CD4-positive, CD25-positive, alpha-beta regulatory T cell (primary cell): ENCODE measurements around the gene ZNF805. TPM values are rescaled to one million over a fixed set of nuclear protein-coding genes. Genes with fewer than 3 reads are reported as not detected.

ENCODE experiments used
- ATAC-seq, 2 donors: fragments of 150-1000 bp; cut with Tn5 transposase; one replicate each; pipeline ENCODE4 v1.10.0; 2021; ENCODE audit warnings: low read depth in 2 of 2, moderate number of reproducible peaks in 2 of 2, moderate library complexity in 1 of 2
- DNase-seq, 3 donors: peaks; one replicate each; pipeline versions ENCODE4 v3.0.0 to v3.0.0-alpha.2; 2012 to 2022; ENCODE audit warnings: mixed read lengths in 1 of 3
- H3K27ac ChIP-seq: one replicate; pipeline ENCODE4 v1.7.0; 2013; ENCODE audit warnings: mild to moderate bottlenecking, low read length; ENCODE audit not compliant: insufficient read depth, poor library complexity, severe bottlenecking
- H3K27me3 ChIP-seq: one replicate; pipeline ENCODE4 v1.7.0; 2013; ENCODE audit warnings: low read length; ENCODE audit not compliant: control insufficient read depth, insufficient read depth
- H3K36me3 ChIP-seq: one replicate; pipeline ENCODE4 v1.7.0; 2013; ENCODE audit warnings: mild to moderate bottlenecking, low read length, moderate library complexity; ENCODE audit not compliant: control insufficient read depth, insufficient read depth
- H3K4me1 ChIP-seq: 2 replicates; pipeline ENCODE4 v1.7.0; 2013; ENCODE audit warnings: mild to moderate bottlenecking, low read length; ENCODE audit not compliant: insufficient read depth, control insufficient read depth, poor library complexity, severe bottlenecking
- H3K4me3 ChIP-seq: one replicate; pipeline ENCODE4 v1.7.0; 2013; ENCODE audit warnings: low read depth, mild to moderate bottlenecking, low read length, moderate library complexity
- H3K9me3 ChIP-seq, 2 experiments: 1 replicate in 1 of 2; 2 replicates in 1 of 2; pipeline ENCODE4 v1.7.0; 2013; ENCODE audit warnings: low read length in 2 of 2, mild to moderate bottlenecking in 1 of 2, moderate library complexity in 1 of 2; ENCODE audit not compliant: control insufficient read depth in 2 of 2
- H3K27ac Mint-ChIP-seq, 3 donors: one replicate each; pipeline ENCODE4 v1.8.0; 2020 to 2022; ENCODE audit warnings: mild to moderate bottlenecking in 3 of 3, mixed read lengths in 3 of 3, moderate library complexity in 2 of 3
- H3K27me3 Mint-ChIP-seq: one replicate; pipeline ENCODE4 v1.8.0; 2022; ENCODE audit warnings: mild to moderate bottlenecking, mixed read lengths
- H3K36me3 Mint-ChIP-seq: one replicate; pipeline ENCODE4 v1.8.0; 2020; ENCODE audit warnings: mixed read lengths
- H3K4me1 Mint-ChIP-seq, 4 donors: one replicate each; pipeline ENCODE4 v1.8.0; 2020 to 2022; ENCODE audit warnings: mixed read lengths in 4 of 4, mild to moderate bottlenecking in 1 of 4
- H3K4me3 Mint-ChIP-seq, 4 donors: one replicate each; pipeline ENCODE4 v1.8.0; 2020 to 2022; ENCODE audit warnings: mild to moderate bottlenecking in 4 of 4, mixed read lengths in 4 of 4, moderate library complexity in 3 of 4
- H3K9me3 Mint-ChIP-seq, 7 donors: one replicate each; pipeline ENCODE4 v1.8.0; 2020 to 2022; ENCODE audit warnings: mixed read lengths in 7 of 7, mild to moderate bottlenecking in 3 of 7, moderate library complexity in 2 of 7
- polyA plus RNA-seq, 4 donors: library from polyadenylated mRNA; unstranded; fragments of 300-500 nt; fragmentation: Illumina TruSeq; gene quantifications; one replicate each; pipeline ENCODE4 v1.2.3, GENCODE V29; 2021
- total RNA-seq: library from RNA; stranded (reverse); gene quantifications from one replicate; pipeline ENCODE4 v1.2.3, GENCODE V29; 2022

Gene ZNF805
- total and polyA plus RNA-seq, 5 donors from 2014 or later, result 1.9 to 30.7 (median 4.5) TPM

- Mint-ChIP-seq H3K27ac (no peak overlapping the region), H3K36me3 (peaks cover 28% of the 10 kb centered on the region), H3K4me1 (peaks cover 6 to 45% (median 28%) of the 10 kb centered on the region in 4 donors), H3K4me3 (no peak overlapping the region), H3K27me3 (no peaks in the 10 kb centered on the region), H3K9me3 (peaks cover 0 to 6% (median 2%) of the 10 kb centered on the region in 7 donors)
- Histone ChIP-seq H3K27ac (peak overlapping the region; percentile 100), H3K4me1 (peaks cover 30% of the 10 kb centered on the region), H3K36me3 (peaks cover 23% of the 10 kb centered on the region), H3K9me3 (no peaks in the 10 kb centered on the region), H3K27me3 (no peaks in the 10 kb centered on the region), H3K4me3 (peak overlapping the region; percentile 94)
- no peak for ATAC-seq
- DNase-seq, result peak in 2 of 3 donors; percentile 27 to 46
These were observed 40.5 kb downstream of the ZNF805 start for GRCh38 chr19:57280962-57281400.

- Histone ChIP-seq H3K4me1 (peaks cover 30% of the 10 kb centered on the region), H3K9me3 (peaks cover 5 to 7% of the 10 kb centered on the region in 2 experiments), H3K27ac (peak overlapping the region; percentile 100), H3K4me3 (peak overlapping the region; percentile 27), H3K36me3 (peaks cover 33% of the 10 kb centered on the region), H3K27me3 (no peaks in the 10 kb centered on the region)
- Mint-ChIP-seq H3K36me3 (peaks cover 37% of the 10 kb centered on the region), H3K27ac (peak overlapping the region in 2 of 3 donors; percentile 74 to 86), H3K4me3 (no peak overlapping the region), H3K9me3 (peaks cover 0 to 15% (median 6%) of the 10 kb centered on the region in 7 donors), H3K4me1 (peaks cover 10 to 51% (median 30%) of the 10 kb centered on the region in 4 donors), H3K27me3 (no peaks in the 10 kb centered on the region)
- DNase-seq (no peak), ATAC-seq (no peak)
These were observed 41.7 kb downstream of the ZNF805 start for GRCh38 chr19:57282011-57282643.

- Histone ChIP-seq H3K9me3 (peaks cover 55 to 64% of the 10 kb centered on the region in 2 experiments), H3K4me1 (peaks cover 2% of the 10 kb centered on the region), H3K36me3 (peaks cover 96% of the 10 kb centered on the region), H3K27ac (no peak overlapping the region), H3K27me3 (no peaks in the 10 kb centered on the region), H3K4me3 (no peak overlapping the region)
- no peak for ATAC-seq
- no peaks in the 10 kb centered on the region for H3K27me3 Mint-ChIP-seq
- no peak overlapping the region for H3K27ac Mint-ChIP-seq
- no peak for DNase-seq
- H3K4me3 Mint-ChIP-seq, result peak overlapping the region in 1 of 4 donors; percentile 4
- peaks cover 0 to 58% (median 31%) of the 10 kb centered on the region in 7 donors for H3K9me3 Mint-ChIP-seq
- peaks cover 6 to 27% (median 15%) of the 10 kb centered on the region in 4 donors for H3K4me1 Mint-ChIP-seq
- H3K36me3 Mint-ChIP-seq, result peaks cover 78% of the 10 kb centered on the region
These were observed 47.9 kb downstream of the ZNF805 start for GRCh38 chr19:57288373-57288772.

GRCh38 chr19:57290970-57291369, 50.5 kb downstream of the ZNF805 start:
- peaks cover 0 to 9% (median 8%) of the 10 kb centered on the region in 4 donors for H3K4me1 Mint-ChIP-seq
- Histone ChIP-seq H3K4me1 (no peaks in the 10 kb centered on the region), H3K27me3 (no peaks in the 10 kb centered on the region), H3K27ac (no peak overlapping the region), H3K4me3 (peak overlapping the region; percentile 13), H3K36me3 (peaks cover 94% of the 10 kb centered on the region), H3K9me3 (peaks cover 73 to 87% of the 10 kb centered on the region in 2 experiments)
- DNase-seq (no peak), ATAC-seq (no peak)
- H3K4me3 Mint-ChIP-seq, result no peak overlapping the region
- peaks cover 4 to 82% (median 53%) of the 10 kb centered on the region in 7 donors for H3K9me3 Mint-ChIP-seq
- peaks cover 88% of the 10 kb centered on the region for H3K36me3 Mint-ChIP-seq
- no peaks in the 10 kb centered on the region for H3K27me3 Mint-ChIP-seq
- no peak overlapping the region for H3K27ac Mint-ChIP-seq

- peaks cover under 1 to 7% (median 5%) of the 10 kb centered on the region in 4 donors for H3K4me1 Mint-ChIP-seq
- H3K4me3 Mint-ChIP-seq, result no peak overlapping the region
- H3K4me3 ChIP-seq, result no peak overlapping the region
- no peaks in the 10 kb centered on the region for H3K27me3 Mint-ChIP-seq
- peaks cover 66 to 80% of the 10 kb centered on the region in 2 experiments for H3K9me3 ChIP-seq
- DNase-seq (no peak), ATAC-seq (no peak)
- peaks cover 7 to 84% (median 54%) of the 10 kb centered on the region in 7 donors for H3K9me3 Mint-ChIP-seq
- H3K27ac ChIP-seq, result no peak overlapping the region
- H3K36me3 ChIP-seq, result peaks cover 87% of the 10 kb centered on the region
- no peaks in the 10 kb centered on the region for H3K27me3 ChIP-seq
- no peak overlapping the region for H3K27ac Mint-ChIP-seq
- no peaks in the 10 kb centered on the region for H3K4me1 ChIP-seq
- H3K36me3 Mint-ChIP-seq, result peaks cover 89% of the 10 kb centered on the region
These were observed 52.1 kb downstream of the ZNF805 start for GRCh38 chr19:57292547-57292946.

- H3K27me3 Mint-ChIP-seq, result no peaks in the 10 kb centered on the region
- peak overlapping the region; percentile 29 for H3K4me3 ChIP-seq
- H3K4me3 Mint-ChIP-seq, result no peak overlapping the region
- peaks cover 76% of the 10 kb centered on the region for H3K36me3 ChIP-seq
- H3K9me3 ChIP-seq, result peaks cover 59 to 74% of the 10 kb centered on the region in 2 experiments
- no peak overlapping the region for H3K27ac ChIP-seq
- no peak overlapping the region for H3K27ac Mint-ChIP-seq
- ATAC-seq (no peak), DNase-seq (no peak)
- H3K4me1 Mint-ChIP-seq, result peaks cover 3 to 7% (median 6%) of the 10 kb centered on the region in 4 donors
- no peaks in the 10 kb centered on the region for H3K4me1 ChIP-seq
- H3K27me3 ChIP-seq, result no peaks in the 10 kb centered on the region
- peaks cover 5 to 84% (median 58%) of the 10 kb centered on the region in 7 donors for H3K9me3 Mint-ChIP-seq
- H3K36me3 Mint-ChIP-seq, result peaks cover 88% of the 10 kb centered on the region
These were observed 53.3 kb downstream of the ZNF805 start for GRCh38 chr19:57293719-57294118.

GRCh38 chr19:57302020-57302465, 61.6 kb downstream of the ZNF805 start:
- peaks cover 3 to 31% of the 10 kb centered on the region in 2 experiments for H3K9me3 ChIP-seq
- no peak overlapping the region for H3K4me3 ChIP-seq
- H3K4me1 Mint-ChIP-seq, result peaks cover 1 to 10% (median 6%) of the 10 kb centered on the region in 4 donors
- H3K27me3 Mint-ChIP-seq, result no peaks in the 10 kb centered on the region
- no peaks in the 10 kb centered on the region for H3K27me3 ChIP-seq
- DNase-seq (no peak), ATAC-seq (no peak)
- no peak overlapping the region for H3K27ac Mint-ChIP-seq
- H3K4me1 ChIP-seq, result no peaks in the 10 kb centered on the region
- no peak overlapping the region for H3K4me3 Mint-ChIP-seq
- peaks cover 15% of the 10 kb centered on the region for H3K36me3 ChIP-seq
- H3K27ac ChIP-seq, result no peak overlapping the region
- peaks cover 48% of the 10 kb centered on the region for H3K36me3 Mint-ChIP-seq
- peaks cover 0 to 30% (median 17%) of the 10 kb centered on the region in 7 donors for H3K9me3 Mint-ChIP-seq
